ENCODE results near the gene CDC73.
"Not testable (repeated sequence)": the region's sequence is repeated elsewhere in the genome, so short reads cannot be mapped to it uniquely, and the experiment has no call there.

Gene CDC73

DNA sequence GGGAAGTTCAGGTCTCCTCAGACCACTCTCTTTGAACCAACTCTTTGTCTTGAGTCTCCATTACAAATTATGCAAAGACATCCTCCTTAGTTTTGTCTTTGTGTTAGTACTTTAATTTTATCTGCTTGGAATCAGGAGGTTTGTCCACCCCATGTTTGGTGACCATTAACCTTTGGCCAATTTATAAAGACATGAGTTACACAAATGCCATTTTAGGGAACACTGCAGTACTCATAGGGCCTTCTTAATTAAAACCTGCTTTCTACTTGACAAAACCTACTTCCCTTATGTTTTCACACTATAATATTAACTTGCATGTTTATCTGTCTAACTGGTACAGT is 7.9 kb upstream of the CDC73 start:
- in situ Hi-C loops (cut with MboI; ENCODE audit: low sequenced_read_pairs), result no loop called here

GRCh38 chr1:193114485-193115095 is 7.2 kb upstream of the CDC73 start:
- in situ Hi-C loops (cut with MboI; ENCODE audit: low sequenced_read_pairs), result no loop called here

DNA sequence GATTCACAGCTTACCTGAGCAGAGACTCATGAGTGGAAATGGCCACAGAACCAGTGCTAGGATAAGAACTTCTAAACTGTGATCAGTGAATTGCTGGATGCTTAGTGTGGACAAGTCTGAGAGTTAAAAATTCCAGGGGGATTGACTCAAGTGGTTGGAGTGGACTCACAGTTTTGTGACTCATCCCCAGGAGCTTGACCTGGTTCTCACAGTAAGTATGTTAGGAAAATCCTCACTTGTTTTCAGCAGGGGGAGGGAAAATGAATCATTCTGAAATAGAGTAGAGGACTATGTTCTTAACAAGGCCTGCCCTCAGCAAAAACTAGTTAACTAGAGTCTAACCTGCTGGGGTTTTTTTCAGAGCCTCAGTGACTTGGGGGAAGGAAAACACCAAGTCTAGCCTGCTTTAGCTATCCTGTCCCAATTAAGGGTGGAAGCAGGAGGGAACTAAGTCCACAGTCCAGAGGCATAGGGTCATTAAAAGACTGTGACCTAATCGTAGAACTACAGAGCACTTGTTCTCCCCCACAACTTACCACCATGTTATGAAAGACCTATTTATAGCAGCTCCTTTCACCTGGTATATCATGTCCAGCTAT is 6.1 kb upstream of the CDC73 start:
- in situ Hi-C loops (cut with MboI; ENCODE audit: low sequenced_read_pairs), result no loop called here

GRCh38 chr1:193117167-193117566 is 4.7 kb upstream of the CDC73 start:
- in situ Hi-C loops (cut with MboI; ENCODE audit: low sequenced_read_pairs), result not testable (repeated sequence)

GRCh38 chr1:193118194-193118593 is 3.6 kb upstream of the CDC73 start:
- in situ Hi-C loops (cut with MboI; ENCODE audit: low sequenced_read_pairs), result no loop called here

DNA sequence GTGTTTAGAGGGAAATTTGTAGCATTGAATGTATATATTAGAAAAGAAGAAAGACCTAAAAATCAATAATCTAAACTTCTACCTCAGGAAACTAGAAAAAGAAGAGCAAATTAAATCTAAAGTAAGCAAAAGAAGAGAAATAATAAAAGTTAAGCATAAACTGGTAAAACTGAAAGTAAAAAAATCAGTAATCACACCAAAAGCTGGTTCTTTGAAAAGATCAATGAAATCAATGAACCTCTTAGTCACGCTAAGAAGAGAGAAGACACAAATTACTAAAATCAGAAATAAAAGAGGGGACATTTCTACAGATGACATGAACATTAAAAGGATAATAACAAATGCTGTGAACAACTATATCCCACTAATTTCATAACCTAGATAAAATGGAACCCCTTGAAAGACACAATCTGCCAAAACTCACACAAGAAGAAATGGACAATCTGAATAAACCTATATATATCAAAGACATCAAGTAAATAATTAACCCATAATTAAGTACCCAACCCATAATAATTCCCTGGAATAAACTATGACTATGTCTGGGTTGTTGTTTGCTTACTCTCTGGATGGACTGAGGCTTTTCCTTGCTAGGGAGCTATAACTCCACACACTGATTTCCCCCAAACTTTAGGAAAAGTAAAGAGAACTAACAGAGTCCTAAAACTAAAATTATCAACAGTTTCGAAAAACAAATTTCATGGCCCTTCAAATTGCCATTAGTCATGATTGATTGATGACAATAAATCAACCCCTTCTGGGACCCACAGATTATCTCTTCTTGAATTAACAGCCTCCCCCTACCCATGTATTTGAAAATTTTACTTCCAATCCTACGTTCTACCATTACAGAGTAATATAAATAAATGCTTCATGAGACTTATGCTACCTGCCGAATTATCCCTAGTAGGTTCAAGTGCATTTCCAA is 2.8 kb upstream of the CDC73 start:
- in situ Hi-C loops (cut with MboI; ENCODE audit: low sequenced_read_pairs), result no loop called here

DNA sequence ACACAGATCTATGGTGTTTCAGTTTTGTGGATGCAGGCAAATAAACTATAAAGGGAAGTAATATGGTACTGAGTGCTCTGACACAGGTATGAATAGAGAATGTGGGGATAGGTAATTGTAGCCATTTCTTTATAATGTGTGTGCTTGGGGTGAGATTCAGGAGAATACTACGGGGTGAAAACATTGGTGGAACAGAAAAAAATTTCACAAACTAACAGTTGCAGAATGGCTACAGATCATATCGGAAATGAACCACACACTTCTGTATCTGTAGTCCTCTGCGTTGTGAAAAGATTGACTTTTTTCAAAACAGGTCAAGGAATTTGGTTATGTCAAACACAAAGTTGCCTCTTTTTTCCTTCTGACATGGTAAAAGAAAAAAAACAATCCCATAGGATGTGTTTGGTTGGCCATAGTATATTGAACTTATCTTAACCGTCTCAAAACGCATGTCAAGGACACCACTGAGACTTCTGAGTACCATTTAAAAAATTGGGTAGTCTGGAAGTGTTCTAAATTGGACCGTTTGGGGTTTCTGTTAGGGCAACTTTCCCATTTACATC is 1.1 kb upstream of the CDC73 start:
- in situ Hi-C loops (cut with MboI; ENCODE audit: low sequenced_read_pairs), result no loop called here

- in situ Hi-C loops (cut with MboI; ENCODE audit: low sequenced_read_pairs), result no loop called here
Observed at GRCh38 chr1:193123751-193124150, 1.9 kb downstream of the CDC73 start.

DNA sequence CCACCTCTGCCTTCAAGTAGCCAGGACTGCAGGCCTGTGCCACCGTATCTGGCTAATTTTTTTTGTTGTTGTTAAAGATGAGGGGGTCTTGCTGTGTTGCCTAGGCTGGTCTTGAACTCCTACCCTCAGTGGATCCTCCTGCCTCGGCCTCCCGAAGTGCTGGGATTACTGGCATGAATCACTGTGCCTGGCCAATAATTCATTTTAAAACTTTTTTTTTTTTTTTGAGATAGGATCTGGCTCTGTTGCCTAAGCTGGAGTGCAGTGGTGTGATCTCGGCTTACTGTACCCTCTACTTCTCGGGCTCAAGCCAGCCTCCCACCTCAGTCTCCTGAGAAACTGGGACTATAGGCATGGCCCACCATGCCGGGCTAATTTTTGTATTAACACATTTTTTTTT is 3.5 kb downstream of the CDC73 start:
- in situ Hi-C loops (cut with MboI; ENCODE audit: low sequenced_read_pairs), result no loop called here

DNA sequence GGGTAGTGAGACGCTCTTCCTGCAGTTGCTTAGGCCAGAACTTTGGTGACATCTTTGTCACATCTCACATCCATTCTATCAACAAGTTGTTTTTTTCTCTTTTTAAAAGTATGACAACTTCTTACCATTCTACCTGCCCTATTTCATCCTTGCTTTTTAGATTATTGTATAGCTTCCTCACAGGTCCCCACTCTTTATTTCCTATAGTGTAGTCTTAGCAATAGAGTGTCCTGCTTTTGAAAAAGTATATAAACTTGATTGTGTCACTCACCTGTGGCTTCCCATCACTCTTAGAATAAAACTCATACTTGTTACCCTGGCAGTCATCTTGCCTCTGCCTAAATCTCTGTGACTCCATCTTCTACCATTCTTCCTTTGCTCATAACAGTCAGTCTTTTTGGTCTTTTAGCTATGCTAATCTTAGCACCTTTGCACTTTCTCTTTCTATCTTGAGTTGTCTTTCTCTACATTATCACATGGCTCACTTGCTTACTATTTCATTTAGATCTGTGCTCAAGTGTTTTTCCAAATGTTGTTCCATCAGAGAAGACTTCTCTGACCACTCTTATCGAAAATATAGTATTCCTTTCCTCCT is 9.5 kb downstream of the CDC73 start:
- in situ Hi-C loops (cut with MboI; ENCODE audit: low sequenced_read_pairs), result no loop called here

GRCh38 chr1:193140254-193140653 is 18.4 kb downstream of the CDC73 start:
- in situ Hi-C loops (cut with MboI; ENCODE audit: low sequenced_read_pairs), result no loop called here

DNA sequence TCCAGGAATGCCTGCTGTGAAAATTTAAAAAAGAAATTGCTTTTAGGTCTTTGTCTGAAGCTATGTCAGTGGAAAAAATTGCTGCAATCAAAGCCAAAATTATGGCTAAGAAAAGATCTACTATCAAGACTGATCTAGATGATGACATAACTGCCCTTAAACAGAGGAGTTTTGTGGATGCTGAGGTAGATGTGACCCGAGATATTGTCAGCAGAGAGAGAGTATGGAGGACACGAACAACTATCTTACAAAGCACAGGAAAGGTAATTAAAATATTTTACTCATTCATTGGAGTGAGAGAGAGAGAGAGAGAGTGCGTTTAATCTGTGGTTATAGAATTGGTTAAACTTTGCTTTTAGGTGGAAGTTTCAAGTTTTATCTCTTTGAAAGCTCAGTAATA is 20.0 kb downstream of the CDC73 start:
- in situ Hi-C loops (cut with MboI; ENCODE audit: low sequenced_read_pairs), result no loop called here

DNA sequence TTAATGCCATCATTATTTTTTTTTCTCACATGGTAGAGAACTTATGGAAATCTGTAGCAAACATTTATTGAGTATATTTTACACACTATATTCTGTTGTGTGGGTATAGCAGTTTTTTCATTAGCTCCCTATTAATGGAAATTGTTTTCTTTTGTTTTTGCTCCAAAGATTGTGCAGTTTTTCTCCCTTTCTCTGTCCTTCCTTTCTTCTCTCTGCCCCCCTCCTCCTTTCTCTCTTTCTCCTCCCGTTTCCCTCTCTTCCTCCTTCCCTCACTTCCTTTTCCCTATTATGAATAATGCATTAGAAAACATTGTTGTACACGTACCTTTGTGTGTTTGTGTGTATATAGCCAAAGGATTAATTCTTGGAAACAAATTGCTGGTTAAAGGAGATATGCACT is 20.6 kb downstream of the CDC73 start:
- in situ Hi-C loops (cut with MboI; ENCODE audit: low sequenced_read_pairs), result no loop called here

DNA sequence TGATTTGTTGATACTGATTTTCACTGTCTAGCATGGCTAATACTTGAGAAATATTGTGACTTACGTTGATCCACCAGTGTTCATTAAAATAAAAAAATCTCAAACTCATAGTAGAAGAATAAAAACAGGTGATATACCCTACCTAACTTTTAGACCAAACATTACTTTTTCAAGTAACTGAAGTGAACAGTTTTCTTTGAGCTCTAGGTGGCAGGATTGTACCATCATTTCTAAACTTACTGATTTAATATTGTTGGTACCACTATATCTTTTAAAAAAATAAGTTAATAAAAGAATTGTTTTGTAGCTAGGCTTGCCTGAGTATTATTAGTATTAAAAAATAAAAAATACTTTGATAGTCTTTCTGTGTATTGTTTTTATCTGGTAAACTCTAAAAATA is 21.5 kb downstream of the CDC73 start:
- in situ Hi-C loops (cut with MboI; ENCODE audit: low sequenced_read_pairs), result no loop called here

- in situ Hi-C loops (cut with MboI; ENCODE audit: low sequenced_read_pairs), result no loop called here
Observed at GRCh38 chr1:193144361-193144938, 22.6 kb downstream of the CDC73 start.

DNA sequence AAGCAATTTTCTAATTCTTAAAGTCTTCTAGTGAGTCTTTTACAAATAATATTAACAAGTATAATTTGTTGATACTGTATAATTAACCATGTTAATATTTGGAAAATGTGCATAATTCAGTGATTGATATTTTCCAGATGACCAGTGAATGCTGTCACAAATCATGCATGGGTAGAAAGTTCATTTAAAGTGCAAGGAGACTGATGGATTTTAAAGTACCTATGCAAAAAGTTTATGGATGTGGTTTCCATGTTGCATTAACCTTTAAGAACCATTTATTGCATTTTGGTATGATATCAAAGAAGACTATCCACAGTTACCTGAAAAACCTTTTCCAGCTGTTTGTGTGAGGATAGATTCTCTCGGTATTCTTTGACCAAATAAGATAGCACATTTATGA is 23.2 kb downstream of the CDC73 start:
- in situ Hi-C loops (cut with MboI; ENCODE audit: low sequenced_read_pairs), result no loop called here

- in situ Hi-C loops (cut with MboI; ENCODE audit: low sequenced_read_pairs), result no loop called here
Observed at GRCh38 chr1:193156117-193156821, 34.4 kb downstream of the CDC73 start.

DNA sequence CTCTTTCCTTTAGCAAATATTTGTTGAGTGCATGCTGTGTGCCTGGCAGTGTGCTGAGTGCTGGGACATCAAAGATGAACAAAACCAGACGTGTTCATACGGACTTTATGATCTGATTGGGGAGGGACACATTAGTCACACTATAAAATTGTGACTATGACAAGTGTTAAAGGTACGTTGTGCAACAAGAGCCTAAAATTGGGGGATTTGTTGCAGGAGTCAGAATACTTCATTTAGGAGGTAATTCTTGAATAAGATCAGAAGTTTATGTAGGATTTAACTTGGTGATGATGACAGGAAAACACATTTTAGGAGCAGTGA is 35.0 kb downstream of the CDC73 start:
- in situ Hi-C loops (cut with MboI; ENCODE audit: low sequenced_read_pairs), result no loop called here

- in situ Hi-C loops (cut with MboI; ENCODE audit: low sequenced_read_pairs), result no loop called here
Observed at GRCh38 chr1:193157360-193157759, 35.5 kb downstream of the CDC73 start.

DNA sequence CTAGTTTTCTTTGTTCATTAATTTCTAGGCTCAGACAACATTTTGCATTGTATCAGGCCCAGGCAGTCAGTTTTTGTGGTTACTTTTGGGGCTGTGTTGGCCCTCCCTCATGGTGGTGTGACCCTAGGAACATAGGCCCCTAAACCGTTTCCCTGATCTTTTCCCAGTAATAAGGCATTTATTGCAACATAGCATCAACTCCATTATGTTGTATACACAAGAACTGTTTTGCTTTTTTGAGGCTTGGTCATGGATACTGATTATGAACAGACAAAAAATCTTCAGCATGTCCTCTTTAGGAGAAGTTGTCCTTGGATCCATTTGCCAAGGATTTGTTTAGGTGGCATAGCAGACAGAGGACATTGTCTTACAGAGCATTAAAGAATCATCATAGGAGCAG is 54.3 kb downstream of the CDC73 start:
- in situ Hi-C loops (cut with MboI; ENCODE audit: low sequenced_read_pairs), result no loop called here

DNA sequence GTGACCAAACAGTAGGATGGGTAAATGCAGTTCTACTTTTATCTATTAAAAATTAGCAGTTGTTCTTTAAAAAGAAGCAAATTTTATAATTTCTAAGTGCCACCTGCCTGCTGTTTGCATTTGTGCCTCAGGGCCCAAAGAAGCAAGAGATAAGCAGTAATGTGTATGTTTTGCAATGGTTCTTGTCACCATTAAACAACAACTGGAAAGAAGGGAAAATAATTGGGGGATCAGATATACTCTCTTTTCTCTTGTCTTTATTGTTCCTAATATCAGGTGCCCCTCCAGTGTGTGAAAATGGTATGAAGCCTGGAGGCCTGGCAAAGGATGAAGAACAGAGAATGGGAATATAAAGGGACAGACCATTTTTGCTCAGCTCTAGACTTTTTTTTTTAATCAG is 55.0 kb downstream of the CDC73 start:
- in situ Hi-C loops (cut with MboI; ENCODE audit: low sequenced_read_pairs), result no loop called here

Measured in HL-60/S4 (cell line).